Effector memory CD8-positive, alpha-beta T cell (primary cell): ENCODE results near the gene C1orf94.

ENCODE experiments used
- ATAC-seq: fragments of 150-1000 bp; cut with Tn5 transposase; replicated peaks from 2 replicates; pipeline ENCODE4 v1.10.0; 2021; ENCODE audit warnings: mild to moderate bottlenecking, moderate library complexity
- DNase-seq, 3 experiments: peaks; one replicate each; pipeline ENCODE4 v3.0.0; 2021
- H3K27ac Mint-ChIP-seq, 2 donors: one replicate each; pipeline ENCODE4 v1.8.0; 2022; ENCODE audit warnings: mild to moderate bottlenecking in 2 of 2, mixed read lengths in 2 of 2, moderate library complexity in 2 of 2
- H3K27me3 Mint-ChIP-seq, 2 donors: one replicate each; pipeline ENCODE4 v1.8.0; 2022; ENCODE audit warnings: mixed read lengths in 2 of 2
- H3K36me3 Mint-ChIP-seq: one replicate; pipeline ENCODE4 v1.8.0; 2022; ENCODE audit warnings: mild to moderate bottlenecking, moderate library complexity, mixed read lengths; ENCODE audit not compliant: insufficient read depth
- H3K4me1 Mint-ChIP-seq, 2 donors: one replicate each; pipeline ENCODE4 v1.8.0; 2022; ENCODE audit warnings: low read depth in 2 of 2, mixed read lengths in 2 of 2
- H3K4me3 Mint-ChIP-seq, 2 donors: one replicate each; pipeline ENCODE4 v1.8.0; 2022; ENCODE audit warnings: mild to moderate bottlenecking in 2 of 2, mixed read lengths in 2 of 2, moderate library complexity in 2 of 2
- H3K9me3 Mint-ChIP-seq, 2 donors: one replicate each; pipeline ENCODE4 v1.8.0; 2022; ENCODE audit warnings: mixed read lengths in 2 of 2

C1orf94 gene

GRCh38 chr1:34147301-34147700 lies 29.4 kb upstream of the C1orf94 start:
- Mint-ChIP-seq H3K27ac (no peak overlapping the region), H3K36me3 (no peaks in the 10 kb centered on the region), H3K27me3 (peaks cover 40 to 41% of the 10 kb centered on the region in 2 donors), H3K9me3 (no peaks in the 10 kb centered on the region), H3K4me3 (no peak overlapping the region), H3K4me1 (no peaks in the 10 kb centered on the region)
- DNase-seq: no peak
- no peak for ATAC-seq

GRCh38 chr1:34149501-34149900 lies 27.2 kb upstream of the C1orf94 start:
- no peak overlapping the region for H3K27ac Mint-ChIP-seq
- ATAC-seq (no peak), DNase-seq (no peak)
- H3K4me1 Mint-ChIP-seq: no peaks in the 10 kb centered on the region
- peaks cover 0 to 1% of the 10 kb centered on the region in 2 donors for H3K9me3 Mint-ChIP-seq
- H3K36me3 Mint-ChIP-seq: no peaks in the 10 kb centered on the region
- H3K4me3 Mint-ChIP-seq: no peak overlapping the region
- H3K27me3 Mint-ChIP-seq: peaks cover 53 to 63% of the 10 kb centered on the region in 2 donors

GRCh38 chr1:34153246-34153645 lies 23.5 kb upstream of the C1orf94 start:
- ATAC-seq: no peak
- DNase-seq: no peak
- no peaks in the 10 kb centered on the region for H3K4me1 Mint-ChIP-seq
- H3K36me3 Mint-ChIP-seq: no peaks in the 10 kb centered on the region
- H3K9me3 Mint-ChIP-seq: peaks cover 0 to 1% of the 10 kb centered on the region in 2 donors
- no peak overlapping the region for H3K4me3 Mint-ChIP-seq
- H3K27ac Mint-ChIP-seq: no peak overlapping the region
- peaks cover 48 to 65% of the 10 kb centered on the region in 2 donors for H3K27me3 Mint-ChIP-seq

GRCh38 chr1:34155860-34156259 lies 20.8 kb upstream of the C1orf94 start:
- no peak for DNase-seq
- Mint-ChIP-seq H3K27ac (no peak overlapping the region), H3K4me1 (no peaks in the 10 kb centered on the region), H3K9me3 (peaks cover 0 to 1% of the 10 kb centered on the region in 2 donors), H3K36me3 (no peaks in the 10 kb centered on the region), H3K4me3 (no peak overlapping the region), H3K27me3 (peaks cover 62 to 76% of the 10 kb centered on the region in 2 donors)
- no peak for ATAC-seq

- ATAC-seq (no peak), DNase-seq (no peak)
- Mint-ChIP-seq H3K4me1 (no peaks in the 10 kb centered on the region), H3K36me3 (no peaks in the 10 kb centered on the region), H3K27ac (no peak overlapping the region), H3K9me3 (peaks cover 0 to 1% of the 10 kb centered on the region in 2 donors), H3K4me3 (no peak overlapping the region), H3K27me3 (peaks cover 66 to 81% of the 10 kb centered on the region in 2 donors)
Observed at GRCh38 chr1:34156739-34157138, 20.0 kb upstream of the C1orf94 start.

- DNase-seq: no peak
- peak overlapping the region; percentile 57 to 59 for H3K4me3 Mint-ChIP-seq
Observed at GRCh38 chr1:34162852-34163766, 13.6 kb upstream of the C1orf94 start.

GRCh38 chr1:34163792-34164731 lies 12.6 kb upstream of the C1orf94 start:
- Mint-ChIP-seq H3K27me3 (peaks cover 68 to 85% of the 10 kb centered on the region in 2 donors), H3K27ac (no peak overlapping the region), H3K4me1 (peaks cover 2 to 3% of the 10 kb centered on the region in 2 donors), H3K4me3 (peak overlapping the region; percentile 57 to 59), H3K9me3 (no peaks in the 10 kb centered on the region), H3K36me3 (peaks cover 4% of the 10 kb centered on the region)
- DNase-seq (no peak), ATAC-seq (no peak)

More at GRCh38 chr1:34162852-34163766, 13.6 kb upstream of the C1orf94 start:
- Mint-ChIP-seq H3K4me1 (peaks cover 2 to 3% of the 10 kb centered on the region in 2 donors), H3K36me3 (peaks cover 4% of the 10 kb centered on the region), H3K27ac (no peak overlapping the region), H3K9me3 (no peaks in the 10 kb centered on the region), H3K27me3 (peaks cover 67 to 88% of the 10 kb centered on the region in 2 donors)
- ATAC-seq: no peak

GRCh38 chr1:34164771-34165391 lies 11.8 kb upstream of the C1orf94 start, which contains the start of gene CSMD2:
Gene CSMD2, minus strand, starts transcription at chr1:34165230. Its CDS starts 133 bp downstream, at chr1:34165097.
- no peak for ATAC-seq
- Mint-ChIP-seq H3K4me3 (peak within 1 kb of the TSS in 1 of 2 donors; percentile 34), H3K36me3 (peaks cover 4% of the 10 kb centered on the region)

GRCh38 chr1:34165422-34165921 lies 11.2 kb upstream of the C1orf94 start:
- no peak for ATAC-seq
- Mint-ChIP-seq H3K9me3 (no peaks in the 10 kb centered on the region), H3K4me1 (peaks cover 2 to 3% of the 10 kb centered on the region in 2 donors), H3K27ac (no peak overlapping the region), H3K4me3 (peak overlapping the region in 1 of 2 donors; percentile 34), H3K27me3 (peaks cover 54 to 79% of the 10 kb centered on the region in 2 donors), H3K36me3 (peaks cover 4% of the 10 kb centered on the region)
- no peak for DNase-seq

More at GRCh38 chr1:34164771-34165391, 11.8 kb upstream of the C1orf94 start, which contains the start of gene CSMD2:
- Mint-ChIP-seq H3K4me1 (peaks cover 2 to 3% of the 10 kb centered on the region in 2 donors), H3K9me3 (no peaks in the 10 kb centered on the region), H3K27ac (no peak within 1 kb of the TSS), H3K27me3 (peaks cover 60 to 79% of the 10 kb centered on the region in 2 donors)
- DNase-seq: no peak

- H3K27me3 Mint-ChIP-seq: peaks cover 54 to 79% of the 10 kb centered on the region in 2 donors
- H3K27ac Mint-ChIP-seq: no peak overlapping the region
- H3K4me1 Mint-ChIP-seq: peaks cover 2 to 3% of the 10 kb centered on the region in 2 donors
- H3K4me3 Mint-ChIP-seq: no peak overlapping the region
- DNase-seq (no peak), ATAC-seq (no peak)
- peaks cover 4% of the 10 kb centered on the region for H3K36me3 Mint-ChIP-seq
- no peaks in the 10 kb centered on the region for H3K9me3 Mint-ChIP-seq
Observed at GRCh38 chr1:34166191-34166624, 10.5 kb upstream of the C1orf94 start.

- Mint-ChIP-seq H3K4me1 (peaks cover 2 to 3% of the 10 kb centered on the region in 2 donors), H3K36me3 (peaks cover 4% of the 10 kb centered on the region), H3K27ac (no peak overlapping the region), H3K27me3 (peaks cover 51 to 78% of the 10 kb centered on the region in 2 donors), H3K4me3 (no peak overlapping the region), H3K9me3 (no peaks in the 10 kb centered on the region)
- DNase-seq: no peak
- no peak for ATAC-seq
Observed at GRCh38 chr1:34166625-34167361, 9.9 kb upstream of the C1orf94 start.

GRCh38 chr1:34167389-34167788 lies 9.3 kb upstream of the C1orf94 start:
- Mint-ChIP-seq H3K4me3 (no peak overlapping the region), H3K4me1 (peaks cover 2 to 3% of the 10 kb centered on the region in 2 donors), H3K9me3 (no peaks in the 10 kb centered on the region), H3K36me3 (peaks cover 4% of the 10 kb centered on the region), H3K27me3 (peaks cover 49 to 72% of the 10 kb centered on the region in 2 donors), H3K27ac (no peak overlapping the region)
- DNase-seq (no peak), ATAC-seq (no peak)
